GM18951 (cell line): ENCODE data around the gene PPP1R14C.

Experiments
- POLR2A ChIP-seq: IDR thresholded peaks from 4 replicates; pipeline ENCODE4 v1.6.1; 2011; ENCODE audit warnings: mild to moderate bottlenecking; ENCODE audit not compliant: insufficient read length, insufficient read depth; ENCODE audit errors: extremely low read depth
- in situ Hi-C: fragments of 300-500 bp; cut with MboI; formaldehyde crosslinking; loops from one replicate; pipeline ENCODE4 v1.12.0; 2022; ENCODE audit warnings: low sequenced_read_pairs, mixed read lengths, inconsistent platforms; ENCODE audit not compliant: unreplicated experiment

PPP1R14C gene

DNA sequence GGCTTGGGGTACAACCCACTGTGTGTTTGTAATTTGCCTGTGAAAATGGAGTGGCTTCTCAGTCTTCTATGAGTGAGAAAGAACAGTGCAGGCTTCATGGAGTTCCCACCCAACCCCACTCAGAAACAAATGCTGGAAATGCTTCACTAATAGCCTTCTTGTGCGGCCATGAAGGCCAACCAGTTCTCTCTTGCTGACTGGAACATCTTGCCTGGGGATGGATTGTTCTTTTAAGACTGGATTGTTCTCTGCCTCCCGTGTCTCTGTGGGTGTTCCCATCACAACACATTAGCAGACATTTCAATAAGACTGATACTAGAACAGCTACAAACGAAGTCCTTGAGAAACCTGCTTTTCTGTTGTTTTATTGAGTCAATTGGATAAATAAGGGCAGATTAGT, 110.6 kb downstream of the PPP1R14C start:
- in situ Hi-C loops = no loop called here
- no peak for TF ChIP-seq POLR2A

- in situ Hi-C loops = no loop called here
- no peak for TF ChIP-seq POLR2A
Measured at GRCh38 chr6:150254770-150255169, 111.9 kb downstream of the PPP1R14C start.

- TF ChIP-seq POLR2A = no peak
- in situ Hi-C loops = no loop called here
Measured at GRCh38 chr6:150255840-150256239, 113.0 kb downstream of the PPP1R14C start.

- no peak for TF ChIP-seq POLR2A
- in situ Hi-C loops = no loop called here
Measured at GRCh38 chr6:150256618-150257272, 113.9 kb downstream of the PPP1R14C start.

- TF ChIP-seq POLR2A = no peak
- in situ Hi-C loops = no loop called here
Measured at GRCh38 chr6:150258381-150258780, 115.5 kb downstream of the PPP1R14C start.

DNA sequence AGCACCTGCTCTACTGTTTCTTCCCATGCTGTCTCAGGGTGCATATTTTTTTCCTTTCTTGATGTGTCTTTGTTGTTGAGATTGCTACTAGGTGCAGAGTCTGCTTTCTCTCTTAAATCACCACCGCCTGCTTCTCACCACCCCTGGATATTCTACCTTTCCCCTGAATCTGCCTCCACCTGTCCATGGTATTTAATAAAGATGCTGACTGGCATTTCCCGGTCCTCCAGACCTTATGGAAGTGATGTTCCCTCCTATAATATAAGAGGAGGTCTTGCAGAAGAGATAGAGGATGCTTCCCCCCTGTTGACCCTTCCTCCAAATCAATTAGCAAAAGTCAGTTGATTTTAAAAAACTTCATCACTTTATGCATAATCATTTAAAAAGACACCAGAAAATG, 118.1 kb downstream of the PPP1R14C start:
- TF ChIP-seq POLR2A = no peak
- in situ Hi-C loops = no loop called here

GRCh38 chr6:150261997-150262697, 119.3 kb downstream of the PPP1R14C start:
- TF ChIP-seq POLR2A = no peak
- in situ Hi-C loops = no loop called here

- in situ Hi-C loops = no loop called here
- TF ChIP-seq POLR2A = no peak
Measured at GRCh38 chr6:150263765-150264404, 121.0 kb downstream of the PPP1R14C start.

DNA sequence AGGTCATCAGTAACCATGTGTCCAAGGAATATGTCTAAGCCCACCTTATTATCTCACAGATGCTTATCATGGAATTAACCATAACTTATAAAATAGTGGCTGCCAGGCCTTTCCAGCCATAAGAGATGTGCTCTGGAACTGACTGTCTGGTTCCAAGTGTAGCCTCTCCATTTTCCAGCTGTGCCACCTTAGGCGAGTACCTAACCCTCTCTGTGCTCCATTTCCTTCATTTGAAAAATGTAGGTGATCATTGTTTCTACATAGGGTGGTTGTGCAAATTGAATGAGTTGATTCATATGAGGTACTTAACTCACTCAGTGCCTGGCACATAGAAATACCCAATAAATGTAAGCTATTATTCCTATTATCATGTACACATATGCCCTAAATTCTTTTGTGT, 123.5 kb downstream of the PPP1R14C start:
- no peak for TF ChIP-seq POLR2A
- in situ Hi-C loops = no loop called here

- TF ChIP-seq POLR2A = no peak
- in situ Hi-C loops = no loop called here
Measured at GRCh38 chr6:150266963-150267685, 124.3 kb downstream of the PPP1R14C start.

GRCh38 chr6:150267686-150268561, 125.1 kb downstream of the PPP1R14C start:
- in situ Hi-C loops = no loop called here
- TF ChIP-seq POLR2A = no peak

DNA sequence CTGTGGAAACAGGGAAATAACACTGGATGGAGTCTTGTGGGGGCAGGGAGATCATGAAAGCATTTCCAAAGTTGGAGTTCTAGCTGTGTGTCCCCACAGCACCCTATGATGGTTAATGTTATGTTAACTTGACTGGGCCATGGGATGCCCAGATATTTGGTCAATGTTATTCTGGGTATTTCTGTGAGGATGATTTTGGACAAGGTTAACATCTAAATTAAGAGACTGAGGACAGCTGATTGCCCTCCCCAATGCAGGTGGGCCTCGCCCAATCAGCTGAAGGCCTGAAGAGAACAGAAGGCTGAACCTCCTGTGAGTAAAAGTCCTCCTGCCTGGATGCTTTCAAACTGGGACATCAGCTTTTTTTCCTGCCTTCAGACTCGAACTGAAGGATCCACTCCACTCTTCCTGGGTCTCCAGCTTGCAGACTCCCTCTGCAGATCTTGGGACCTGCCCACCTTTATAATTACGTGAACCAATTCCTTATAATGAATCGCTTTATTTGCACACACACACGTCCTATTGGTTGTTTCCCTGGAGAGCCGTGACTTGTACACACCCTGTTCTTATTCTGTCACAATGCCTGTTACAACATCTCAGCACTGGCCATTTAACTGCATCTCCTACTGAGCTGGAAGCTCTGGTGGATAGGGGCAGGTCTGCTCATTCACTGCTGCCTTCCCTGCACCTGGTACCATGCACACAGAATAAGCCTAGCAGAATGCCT, 126.4 kb downstream of the PPP1R14C start:
- TF ChIP-seq POLR2A = no peak
- in situ Hi-C loops = no loop called here
